ENCODE measurements around the gene SOHLH1. TPM values are rescaled to one million over a fixed set of nuclear protein-coding genes. Genes with fewer than 3 reads are reported as not detected.

Gene SOHLH1
- total and polyA plus RNA-seq, 3 donors from 2014 or later = 18.4 to 32.7 (median 18.7) TPM

- Histone ChIP-seq H3K36me3 (ENCODE audit: low read depth, missing control alignments) (no peaks in the 10 kb centered on the region), H3K4me1 (no peaks in the 10 kb centered on the region), H3K9me3 (no peaks in the 10 kb centered on the region), H3K27me3 (no peaks in the 10 kb centered on the region), H3K27ac (no peak overlapping the region), H3K4me3 (no peak overlapping the region)
- intact Hi-C loops (cut with DNase I; ENCODE audit: low total_unique reads) = no loop called here
- 75 to 77% methylated on average over 15 of the region's 16 CpGs for WGBS, 2 donors
- TF ChIP-seq, protein P1, sequence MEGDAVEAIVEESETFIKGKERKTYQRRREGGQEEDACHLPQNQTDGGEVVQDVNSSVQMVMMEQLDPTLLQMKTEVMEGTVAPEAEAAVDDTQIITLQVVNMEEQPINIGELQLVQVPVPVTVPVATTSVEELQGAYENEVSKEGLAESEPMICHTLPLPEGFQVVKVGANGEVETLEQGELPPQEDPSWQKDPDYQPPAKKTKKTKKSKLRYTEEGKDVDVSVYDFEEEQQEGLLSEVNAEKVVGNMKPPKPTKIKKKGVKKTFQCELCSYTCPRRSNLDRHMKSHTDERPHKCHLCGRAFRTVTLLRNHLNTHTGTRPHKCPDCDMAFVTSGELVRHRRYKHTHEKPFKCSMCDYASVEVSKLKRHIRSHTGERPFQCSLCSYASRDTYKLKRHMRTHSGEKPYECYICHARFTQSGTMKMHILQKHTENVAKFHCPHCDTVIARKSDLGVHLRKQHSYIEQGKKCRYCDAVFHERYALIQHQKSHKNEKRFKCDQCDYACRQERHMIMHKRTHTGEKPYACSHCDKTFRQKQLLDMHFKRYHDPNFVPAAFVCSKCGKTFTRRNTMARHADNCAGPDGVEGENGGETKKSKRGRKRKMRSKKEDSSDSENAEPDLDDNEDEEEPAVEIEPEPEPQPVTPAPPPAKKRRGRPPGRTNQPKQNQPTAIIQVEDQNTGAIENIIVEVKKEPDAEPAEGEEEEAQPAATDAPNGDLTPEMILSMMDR (IDR thresholded peaks at IDR 0.05) = no peak
- TF ChIP-seq POLR2A (IDR thresholded peaks at IDR 0.05) = no peak
- no peak for DNase-seq
Observed at GRCh38 chr9:135726138-135726853, 27.0 kb upstream of the SOHLH1 start.

GRCh38 chr9:135724186-135724787 is 25.0 kb upstream of the SOHLH1 start:
- intact Hi-C loops (cut with DNase I; ENCODE audit: low total_unique reads) = no loop called here
- no peaks in the 10 kb centered on the region for H3K36me3 ChIP-seq (ENCODE audit: low read depth, missing control alignments)
- no peaks in the 10 kb centered on the region for H3K9me3 ChIP-seq
- H3K4me3 ChIP-seq = no peak overlapping the region
- no peaks in the 10 kb centered on the region for H3K27me3 ChIP-seq
- WGBS, 2 donors = 84% methylated on average over 5 to 16 of the region's 16 CpGs
- no peak for DNase-seq
- no peaks in the 10 kb centered on the region for H3K4me1 ChIP-seq
- no peak overlapping the region for H3K27ac ChIP-seq
- no peak for TF ChIP-seq POLR2A (IDR thresholded peaks at IDR 0.05)
- TF ChIP-seq, protein P1 (IDR thresholded peaks at IDR 0.05) = no peak

DNA sequence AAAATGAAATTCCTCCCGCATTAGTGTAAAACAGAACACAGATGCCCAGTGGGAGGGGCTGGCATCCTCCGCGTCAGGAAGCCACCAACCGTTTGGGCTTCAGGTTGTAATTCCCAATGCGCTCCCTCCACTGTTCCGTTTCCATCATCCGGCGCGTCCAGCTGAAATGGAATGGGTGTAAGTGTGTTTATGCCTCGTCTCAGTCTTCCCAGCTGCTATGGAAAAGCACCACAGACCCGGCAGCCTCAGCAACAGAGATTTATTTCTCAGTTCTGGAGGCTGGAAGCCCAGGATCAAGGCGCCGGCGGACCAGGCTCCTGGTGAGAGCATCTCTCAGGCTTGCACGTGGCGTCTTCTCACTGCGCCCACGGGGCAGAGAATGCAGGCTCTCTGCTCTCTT is 23.1 kb upstream of the SOHLH1 start:
- no peak overlapping the region for H3K27ac ChIP-seq
- intact Hi-C loops (cut with DNase I; ENCODE audit: low total_unique reads) = no loop called here
- no peak for DNase-seq
- TF ChIP-seq, protein P1 (IDR thresholded peaks at IDR 0.05) = no peak
- TF ChIP-seq POLR2A (IDR thresholded peaks at IDR 0.05) = no peak
- no peaks in the 10 kb centered on the region for H3K36me3 ChIP-seq (ENCODE audit: low read depth, missing control alignments)
- H3K4me1 ChIP-seq = peaks cover 2% of the 10 kb centered on the region
- H3K9me3 ChIP-seq = no peaks in the 10 kb centered on the region
- WGBS, 2 donors = 84 to 87% methylated on average over 18 of the region's 18 CpGs
- no peaks in the 10 kb centered on the region for H3K27me3 ChIP-seq
- H3K4me3 ChIP-seq = no peak overlapping the region

DNA sequence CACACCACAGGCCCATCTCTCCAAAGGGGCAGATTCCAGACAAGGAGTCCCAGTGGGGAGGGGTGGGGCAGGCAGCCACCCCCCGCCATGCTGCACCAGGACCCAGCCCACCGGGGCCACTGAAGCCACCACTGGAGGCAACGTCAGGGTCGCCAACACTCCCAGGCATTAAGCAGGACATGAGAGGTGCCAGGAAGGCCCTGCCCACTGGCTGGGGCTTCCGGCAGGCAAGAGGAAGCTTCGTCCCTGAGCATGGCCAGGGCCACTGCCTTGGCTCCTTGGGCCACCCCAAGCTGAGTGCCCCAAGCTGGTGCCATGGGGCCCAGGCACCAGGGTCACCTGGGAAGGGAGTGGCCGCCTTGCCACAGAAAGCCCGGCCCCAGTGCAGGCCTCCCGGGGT is 20.2 kb upstream of the SOHLH1 start:
- Histone ChIP-seq H3K4me3 (no peak overlapping the region), H3K36me3 (ENCODE audit: low read depth, missing control alignments) (no peaks in the 10 kb centered on the region), H3K9me3 (no peaks in the 10 kb centered on the region), H3K27me3 (no peaks in the 10 kb centered on the region), H3K4me1 (peaks cover 2% of the 10 kb centered on the region), H3K27ac (no peak overlapping the region)
- intact Hi-C loops (cut with DNase I; ENCODE audit: low total_unique reads) = no loop called here
- no peak for DNase-seq
- TF ChIP-seq, protein P1 (IDR thresholded peaks at IDR 0.05) = no peak
- TF ChIP-seq POLR2A (IDR thresholded peaks at IDR 0.05) = no peak
- 82 to 98% methylated on average over 5 to 9 of the region's 9 CpGs for WGBS, 2 donors
